ENCODE results near the gene MST1. TPM values are rescaled to one million over a fixed set of nuclear protein-coding genes. Genes with fewer than 3 reads are reported as not detected.

Gene MST1
- total RNA-seq, 1 donor from 2014 or later = 10.9 TPM

GRCh38 chr3:49681543-49681942 lies 7.7 kb downstream of the MST1 start:
- intact Hi-C loops (cut with micrococcal nuclease) = no loop called here

GRCh38 chr3:49681232-49681522 lies 8.1 kb downstream of the MST1 start:
- intact Hi-C loops (cut with micrococcal nuclease) = no loop called here

GRCh38 chr3:49680493-49681231 lies 8.6 kb downstream of the MST1 start:
- intact Hi-C loops (cut with micrococcal nuclease) = no loop called here

GRCh38 chr3:49675912-49676311 lies 13.4 kb downstream of the MST1 start:
- intact Hi-C loops (cut with micrococcal nuclease) = loop anchor here (10.0 kb wide), 1 partner anchor 581 kb away; the partner anchor contains the start of gene QRICH1

- intact Hi-C loops (cut with micrococcal nuclease) = loop anchor here (1.0 to 10.0 kb wide), 16 partner anchors 15 to 957 kb away; partner anchors contain the start of genes AMIGO3, BSN, DAG1 and GPX1
Observed at GRCh38 chr3:49674497-49674983, 14.7 kb downstream of the MST1 start.

- intact Hi-C loops (cut with micrococcal nuclease) = loop anchor here (1.0 to 10.0 kb wide), 16 partner anchors 15 to 957 kb away; partner anchors contain the start of genes AMIGO3, BSN, DAG1 and GPX1
Observed at GRCh38 chr3:49673715-49674496, 15.4 kb downstream of the MST1 start, which contains the start of gene APEH. Gene APEH (plus strand): TSS chr3:49674351. CDS start chr3:49674402, 51 bp downstream.

- intact Hi-C loops (cut with micrococcal nuclease) = loop anchor here (5.0 to 10.0 kb wide), 6 partner anchors 316 to 956 kb away; partner anchors contain the start of genes GPX1, IP6K2, QRICH1 and RBM5
Observed at GRCh38 chr3:49673121-49673714, 16.1 kb downstream of the MST1 start.

GRCh38 chr3:49671291-49672288 lies 17.7 kb downstream of the MST1 start:
- intact Hi-C loops (cut with micrococcal nuclease) = loop anchor here (1.0 to 10.0 kb wide), 9 partner anchors 68 to 954 kb away; partner anchors contain the start of genes GPX1, IP6K2, QRICH1 and RBM5

GRCh38 chr3:49670940-49671290 lies 18.4 kb downstream of the MST1 start:
- intact Hi-C loops (cut with micrococcal nuclease) = loop anchor here (1.0 to 10.0 kb wide), 9 partner anchors 68 to 954 kb away; partner anchors contain the start of genes GPX1, IP6K2, QRICH1 and RBM5

- intact Hi-C loops (cut with micrococcal nuclease) = no loop called here
Observed at GRCh38 chr3:49669352-49669751, 19.9 kb downstream of the MST1 start.

- intact Hi-C loops (cut with micrococcal nuclease) = no loop called here
Observed at GRCh38 chr3:49668861-49669260, 20.4 kb downstream of the MST1 start.

- intact Hi-C loops (cut with micrococcal nuclease) = no loop called here
Observed at GRCh38 chr3:49668414-49668797, 20.9 kb downstream of the MST1 start.

GRCh38 chr3:49667701-49668413 lies 21.4 kb downstream of the MST1 start:
- intact Hi-C loops (cut with micrococcal nuclease) = no loop called here

GRCh38 chr3:49666592-49666991 lies 22.7 kb downstream of the MST1 start:
- intact Hi-C loops (cut with micrococcal nuclease) = no loop called here

GRCh38 chr3:49665822-49666519 lies 23.3 kb downstream of the MST1 start:
- intact Hi-C loops (cut with micrococcal nuclease) = no loop called here

GRCh38 chr3:49664300-49664699 lies 25.0 kb downstream of the MST1 start:
- intact Hi-C loops (cut with micrococcal nuclease) = no loop called here

- intact Hi-C loops (cut with micrococcal nuclease) = no loop called here
Observed at GRCh38 chr3:49663831-49664230, 25.4 kb downstream of the MST1 start.

- intact Hi-C loops (cut with micrococcal nuclease) = no loop called here
Observed at GRCh38 chr3:49662720-49663413, 26.4 kb downstream of the MST1 start.

Data from T-helper 1 cell treated with Interleukin-12 subunit alpha and Interleukin-12 subunit beta and Interleukin-4 antibody, amounts not matched to agents 30 ng/mL and 1 ng/mL, for 36 hours (primary cell).